Measurements from ENCODE around the gene OSBPL6.
"Not testable (repeated sequence)": the region's sequence is repeated elsewhere in the genome, so short reads cannot be mapped to it uniquely, and the experiment has no call there.

Gene OSBPL6

GRCh38 chr2:178306352-178307073 is 112.2 kb downstream of the OSBPL6 start:
- DNase-seq: peak; percentile 27

DNA sequence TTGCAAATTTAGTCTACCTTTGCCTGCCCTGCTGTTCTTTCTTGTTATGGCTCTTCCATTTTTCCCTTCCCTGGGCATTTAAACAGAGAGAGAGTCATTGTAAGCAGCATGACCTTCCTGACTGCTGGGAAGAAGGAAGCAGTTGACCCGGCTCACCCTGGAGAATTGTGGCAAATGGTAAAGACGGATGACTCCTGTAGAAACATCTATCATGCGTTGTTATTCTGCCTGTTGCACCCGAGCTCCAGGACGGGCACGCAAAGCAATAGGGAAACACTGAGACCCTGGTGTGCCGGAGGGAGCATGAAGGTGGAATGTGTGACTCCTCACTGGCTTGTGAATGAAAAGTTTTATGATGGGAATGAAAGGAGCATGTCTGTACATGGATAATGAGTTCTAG is 113.3 kb downstream of the OSBPL6 start:
- no peak for DNase-seq

DNA sequence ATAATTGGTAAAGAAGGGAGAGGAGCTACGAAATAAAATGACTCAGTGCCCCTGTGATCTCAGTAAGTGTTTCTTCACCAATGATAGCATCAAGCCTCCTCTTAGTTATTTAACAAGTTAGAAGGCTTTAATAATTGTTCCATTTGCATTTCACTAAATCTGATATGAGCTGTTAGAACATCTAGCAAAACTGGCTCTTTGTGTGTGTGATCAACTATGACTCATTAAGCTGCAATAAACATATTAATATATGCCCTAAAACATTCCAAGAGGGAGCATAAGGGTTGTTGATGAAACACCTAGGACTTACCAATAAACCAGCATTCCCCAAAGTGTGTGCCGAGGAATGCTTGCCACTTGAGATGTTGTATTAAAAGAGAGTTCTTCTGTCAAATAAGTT is 115.2 kb downstream of the OSBPL6 start:
- no peak for DNase-seq

DNA sequence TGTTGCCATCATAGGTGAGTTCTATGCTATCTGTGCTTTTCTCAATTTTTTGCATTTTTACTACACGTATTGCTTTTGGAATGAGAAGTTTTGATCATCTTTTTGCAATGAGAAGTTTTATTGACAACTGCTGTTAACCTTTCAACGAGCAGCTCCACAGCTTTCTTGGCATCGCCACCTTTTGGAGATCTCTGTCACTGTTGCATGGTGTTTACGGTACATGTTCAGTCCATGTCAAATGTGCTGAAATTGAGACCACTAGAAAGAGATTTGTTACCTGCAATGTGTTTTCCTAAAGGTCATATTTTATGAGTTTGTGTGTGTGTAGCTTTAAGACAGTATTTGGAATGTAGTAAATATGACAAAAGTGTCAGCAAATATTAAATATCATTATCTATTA is 120.8 kb downstream of the OSBPL6 start:
- DNase-seq: no peak

DNA sequence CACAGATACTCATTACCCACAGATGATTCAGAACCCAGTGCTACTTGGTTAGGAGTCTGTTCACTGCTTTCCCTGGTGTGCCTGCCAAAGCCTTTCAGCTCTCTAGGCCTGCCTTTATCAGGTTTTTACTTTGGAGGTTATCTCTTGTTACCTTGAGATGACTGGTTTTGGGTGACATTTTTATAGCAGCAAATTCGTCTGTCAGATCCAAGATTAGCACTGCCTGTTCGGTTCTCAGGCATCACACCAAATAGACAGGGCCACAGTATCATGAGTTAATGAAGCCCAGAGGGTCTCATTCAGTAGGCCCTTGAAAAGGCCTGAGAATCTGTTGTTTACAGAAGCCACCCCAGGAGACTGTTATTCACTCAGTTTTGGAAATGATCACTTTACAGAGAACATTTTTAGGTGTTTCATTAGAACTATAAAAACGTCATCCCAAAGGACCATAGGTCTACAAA is 121.2 kb downstream of the OSBPL6 start:
- DNase-seq: no peak

GRCh38 chr2:178317811-178318210 is 123.5 kb downstream of the OSBPL6 start:
- no peak for DNase-seq

DNA sequence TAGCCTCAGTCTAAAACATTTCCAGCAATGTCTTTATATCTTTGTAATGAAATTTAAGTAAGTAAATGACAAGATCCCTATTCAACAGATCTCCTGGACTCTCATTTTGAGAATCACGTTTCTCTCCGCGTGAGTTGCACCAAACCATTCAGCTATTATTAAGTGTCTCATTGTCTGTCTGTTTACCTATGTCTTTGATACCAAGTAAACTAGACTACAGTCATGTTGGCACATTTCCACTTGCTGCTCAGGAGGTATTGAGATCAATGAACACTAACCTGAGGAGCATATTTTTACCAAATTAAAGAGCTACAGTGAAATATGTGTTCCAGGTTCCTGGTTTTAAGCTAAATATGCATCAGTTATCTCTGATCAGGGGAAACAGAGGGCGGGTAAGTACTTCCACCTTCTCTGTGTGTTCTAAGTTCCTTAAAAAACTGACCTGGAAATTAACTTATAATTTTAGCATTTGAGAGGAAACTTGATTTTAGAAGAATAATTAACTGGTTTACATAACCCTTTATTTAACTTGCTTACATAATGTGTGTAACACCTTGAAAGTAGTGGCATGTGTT is 125.8 kb downstream of the OSBPL6 start:
- DNase-seq: no peak

- no peak for DNase-seq
These were observed 127.8 kb downstream of the OSBPL6 start for GRCh38 chr2:178322068-178322467.

- DNase-seq: not testable (repeated sequence)
These were observed 129.0 kb downstream of the OSBPL6 start for GRCh38 chr2:178323331-178323730.

DNA sequence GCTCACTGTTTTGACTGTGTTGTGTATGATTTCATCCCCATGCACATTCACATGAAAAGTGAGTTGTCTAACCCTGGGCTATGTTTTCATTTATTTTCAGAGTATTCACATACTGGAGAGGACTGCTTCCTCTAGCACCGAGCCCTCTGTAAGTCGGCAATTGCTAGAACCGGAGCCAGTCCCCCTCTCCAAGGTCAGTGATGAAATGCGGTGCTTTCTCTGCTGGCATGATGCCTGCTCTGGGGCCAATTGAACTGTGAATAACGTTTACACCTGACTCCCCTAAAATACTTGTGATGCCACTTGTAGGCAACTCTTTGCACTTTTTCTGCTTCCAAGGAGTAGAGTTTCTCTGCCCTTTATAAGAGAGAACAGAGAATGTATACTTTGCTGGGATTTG is 129.8 kb downstream of the OSBPL6 start:
- DNase-seq: no peak

GRCh38 chr2:178325268-178325667 is 131.0 kb downstream of the OSBPL6 start:
- no peak for DNase-seq

- no peak for DNase-seq
These were observed 133.2 kb downstream of the OSBPL6 start for GRCh38 chr2:178327516-178327915.

GRCh38 chr2:178328037-178328436 is 133.7 kb downstream of the OSBPL6 start:
- DNase-seq: peak; percentile 7

GRCh38 chr2:178330175-178331017 is 136.1 kb downstream of the OSBPL6 start:
- no peak for DNase-seq

DNA sequence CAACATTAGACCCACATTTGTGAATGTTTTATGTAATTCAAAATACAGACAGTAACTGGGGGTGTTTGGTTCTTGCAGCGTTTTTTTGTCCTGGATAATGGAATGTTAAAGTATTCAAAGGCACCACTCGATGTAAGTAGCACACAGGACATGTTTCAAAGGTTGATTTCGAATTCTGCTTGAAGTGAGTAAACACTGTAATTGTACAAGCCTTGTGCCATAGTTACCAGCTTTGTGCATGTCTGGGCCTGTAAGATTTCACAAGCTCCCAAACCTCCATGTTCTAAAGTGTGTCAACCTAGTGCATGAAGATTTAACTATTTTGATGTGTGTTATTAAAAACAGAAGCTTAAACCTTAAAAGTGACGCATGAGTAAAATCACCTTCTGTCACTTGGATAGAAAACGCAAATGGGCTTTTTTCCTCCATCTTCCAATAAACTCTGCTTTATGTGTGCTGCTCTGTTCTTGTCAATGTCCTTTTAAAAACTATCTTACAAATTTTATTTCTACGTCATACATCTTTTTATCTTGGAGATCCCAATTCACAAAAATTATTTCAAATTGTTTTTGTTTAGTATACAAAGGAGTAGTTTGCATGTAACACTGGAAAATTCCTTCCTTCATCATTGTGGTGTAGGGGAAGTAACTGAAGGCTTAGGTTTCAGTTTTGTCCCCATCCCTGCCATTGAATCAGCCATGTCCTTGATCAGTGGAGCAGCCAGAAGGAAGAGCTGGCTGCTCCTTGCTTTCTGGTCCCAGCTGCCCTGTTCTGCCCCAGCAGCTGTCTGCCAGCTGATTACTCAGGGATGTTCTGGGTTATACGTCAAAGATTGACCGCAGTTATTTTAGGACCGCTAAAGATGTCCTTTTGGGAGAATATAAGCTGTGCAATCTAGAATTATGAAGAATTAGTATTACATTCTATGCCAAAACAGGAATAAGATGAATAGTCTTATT is 137.4 kb downstream of the OSBPL6 start:
- DNase-seq: no peak

DNA sequence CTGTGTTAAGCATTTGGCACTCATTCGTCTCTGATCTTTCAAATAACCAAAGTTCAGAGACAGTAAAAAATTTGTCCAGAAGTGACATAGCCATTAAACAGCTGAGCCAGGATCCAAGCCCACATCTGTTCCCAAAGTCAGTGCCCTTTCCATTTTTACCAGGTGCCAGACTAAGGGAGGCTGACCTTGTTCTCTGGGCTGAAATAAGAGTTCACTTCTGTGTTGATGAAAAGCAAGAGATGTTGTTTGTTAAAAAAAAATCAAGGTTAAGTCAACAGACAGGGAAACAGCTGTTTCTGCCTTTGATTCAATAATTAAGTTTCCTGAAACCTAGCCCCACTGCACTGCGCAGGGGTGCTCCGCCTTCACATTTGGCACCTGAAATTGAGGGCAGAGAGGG is 139.5 kb downstream of the OSBPL6 start:
- no peak for DNase-seq

DNA sequence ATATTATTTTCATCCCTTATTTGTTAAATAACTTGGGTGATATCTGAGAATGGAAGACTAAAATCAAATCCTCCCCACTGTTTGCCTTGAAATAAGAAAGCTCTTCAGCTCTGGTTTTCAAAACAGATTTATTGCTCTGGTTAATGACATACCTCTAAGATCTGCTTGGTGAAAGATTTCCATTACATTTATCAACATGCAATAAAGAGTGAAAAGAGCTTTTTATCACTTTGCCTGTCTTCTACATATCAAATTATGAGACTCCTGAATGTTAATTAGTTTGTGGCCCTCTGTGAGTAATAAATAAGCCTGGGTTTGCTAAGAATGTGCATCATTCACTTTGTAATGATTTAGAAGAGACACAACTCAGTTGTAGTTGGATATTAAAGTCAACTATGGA is 140.9 kb downstream of the OSBPL6 start:
- no peak for DNase-seq

DNA sequence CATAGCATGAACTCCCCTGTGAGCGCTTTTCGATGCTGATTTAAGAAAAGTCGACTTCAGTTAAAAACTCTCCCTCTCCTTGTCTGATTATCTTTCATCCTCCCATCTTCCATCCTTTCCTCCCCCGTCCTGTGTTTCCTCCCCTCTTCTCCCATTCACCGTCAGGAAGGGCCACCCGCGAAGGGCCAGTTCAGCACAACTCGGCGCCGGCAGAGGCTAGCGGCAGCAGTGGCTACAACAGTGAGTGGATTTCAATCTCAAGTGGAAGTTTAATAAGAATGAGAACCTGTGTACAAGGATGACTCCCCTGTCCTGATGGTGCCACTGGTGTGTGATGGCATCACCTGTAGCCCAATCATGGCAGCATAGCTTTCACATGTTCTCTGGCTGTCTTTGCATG is 149.8 kb downstream of the OSBPL6 start:
- no peak for DNase-seq

- peak; percentile 6 for DNase-seq
These were observed 151.6 kb downstream of the OSBPL6 start for GRCh38 chr2:178345951-178346350.

GRCh38 chr2:178350051-178350450 is 155.7 kb downstream of the OSBPL6 start:
- no peak for DNase-seq

- DNase-seq: not testable (repeated sequence)
These were observed 163.4 kb downstream of the OSBPL6 start for GRCh38 chr2:178357704-178358103.

DNA sequence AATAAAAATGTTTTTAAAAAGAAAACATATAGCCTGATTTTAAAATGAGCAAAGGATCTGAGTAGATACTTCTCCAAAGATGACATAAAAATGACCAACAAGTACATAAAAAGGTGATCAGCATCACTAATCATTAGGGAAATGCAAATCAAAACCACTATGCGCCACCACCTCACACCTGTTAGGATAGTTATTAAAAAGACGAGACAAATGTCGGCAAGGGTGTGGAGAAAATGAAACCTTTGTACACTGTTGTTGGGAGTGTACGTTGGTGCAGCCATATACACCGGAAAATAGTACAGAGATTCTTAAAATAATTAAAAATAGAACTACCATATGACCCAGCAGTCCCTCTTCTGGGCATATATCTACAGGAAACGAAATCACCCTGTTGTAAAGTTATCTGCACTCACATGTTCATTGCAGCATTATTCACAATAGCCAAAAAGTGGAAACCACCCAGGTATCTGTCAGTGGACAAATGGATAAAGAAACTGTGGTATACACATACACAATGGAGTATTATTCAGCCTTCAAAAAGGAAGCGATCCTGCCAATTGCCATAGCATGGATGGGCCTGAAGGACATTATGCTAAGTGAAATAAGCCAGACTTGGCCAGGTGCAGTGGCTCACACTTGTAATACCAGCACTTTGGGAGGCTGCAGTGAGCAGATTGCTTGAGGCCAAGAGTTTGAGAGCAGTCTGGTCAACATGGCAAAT is 165.0 kb downstream of the OSBPL6 start:
- no peak for DNase-seq
